Stimulated activated CD4-positive, alpha-beta T cell treated with anti-CD3 and anti-CD28 coated beads, Interleukin-4, amount 100 ng/mL, for 4 hours (primary cell): ENCODE measurements around the gene MYO7B.
A peak's percentile ranks its signal among the peaks of the same experiment; 100 is the strongest.

Source experiments
- DNase-seq, 2 experiments: peaks; one replicate each; pipeline ENCODE4 v3.0.0-alpha.2; 2020

MYO7B gene

DNA sequence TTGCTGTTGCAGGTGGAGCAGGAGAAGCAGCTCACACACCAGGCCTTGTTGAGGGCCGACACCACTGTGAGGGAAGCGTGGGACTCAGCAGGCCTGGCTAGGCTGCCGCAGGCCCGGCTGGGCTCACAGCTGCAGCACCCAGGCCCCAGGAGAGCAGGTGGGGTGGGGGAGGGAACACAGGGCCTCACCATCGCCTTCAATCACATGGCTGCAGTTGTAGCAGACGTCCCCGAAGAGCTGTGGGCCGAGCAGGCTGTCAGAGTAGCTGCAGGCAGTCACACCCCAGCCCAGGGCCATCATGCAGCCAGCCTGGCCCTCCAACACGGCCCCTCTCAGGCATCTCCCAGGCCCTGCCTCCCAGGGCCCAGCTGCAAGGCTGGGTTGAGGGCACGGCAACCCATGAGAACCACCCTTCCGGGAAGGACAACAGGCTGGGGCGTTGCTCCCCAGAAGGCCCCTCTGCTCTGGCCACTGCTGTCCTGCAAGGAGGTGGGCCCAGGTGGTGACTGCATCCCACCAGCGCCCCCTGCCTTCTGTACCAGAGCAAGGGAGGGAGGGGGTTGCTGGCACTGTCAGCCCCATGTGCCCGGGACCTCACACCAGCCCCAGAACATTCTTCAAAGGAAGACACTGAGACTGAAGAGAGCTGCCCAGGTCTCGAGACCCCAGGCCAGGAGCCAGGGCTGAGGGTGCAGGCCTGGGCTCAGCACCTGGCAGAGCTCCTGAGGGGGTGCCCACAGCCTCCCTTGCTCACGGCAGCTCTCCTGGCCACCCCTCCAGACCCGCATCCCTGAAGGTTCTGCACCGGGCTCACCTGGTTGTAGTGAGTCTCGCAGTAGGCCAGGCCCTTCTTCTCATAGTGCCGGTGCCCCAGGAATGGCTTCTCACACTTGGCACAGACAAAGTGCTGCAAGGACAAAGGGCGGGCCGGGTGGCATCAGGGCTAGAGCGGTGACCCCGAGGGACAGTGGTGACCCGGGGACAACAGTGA lies 104.9 kb downstream of the MYO7B start:
- no peak for DNase-seq

GRCh38 chr2:127641133-127641532 lies 105.7 kb downstream of the MYO7B start:
- no peak for DNase-seq

- peak; percentile 24 to 39 for DNase-seq
Observed at GRCh38 chr2:127641846-127642507, 106.5 kb downstream of the MYO7B start.

GRCh38 chr2:127642706-127643438 lies 107.4 kb downstream of the MYO7B start:
- DNase-seq: no peak

GRCh38 chr2:127643439-127644065 lies 108.1 kb downstream of the MYO7B start:
- no peak for DNase-seq

GRCh38 chr2:127644066-127645025 lies 108.9 kb downstream of the MYO7B start:
- DNase-seq: no peak

- no peak for DNase-seq
Observed at GRCh38 chr2:127645026-127645394, 109.5 kb downstream of the MYO7B start.

DNA sequence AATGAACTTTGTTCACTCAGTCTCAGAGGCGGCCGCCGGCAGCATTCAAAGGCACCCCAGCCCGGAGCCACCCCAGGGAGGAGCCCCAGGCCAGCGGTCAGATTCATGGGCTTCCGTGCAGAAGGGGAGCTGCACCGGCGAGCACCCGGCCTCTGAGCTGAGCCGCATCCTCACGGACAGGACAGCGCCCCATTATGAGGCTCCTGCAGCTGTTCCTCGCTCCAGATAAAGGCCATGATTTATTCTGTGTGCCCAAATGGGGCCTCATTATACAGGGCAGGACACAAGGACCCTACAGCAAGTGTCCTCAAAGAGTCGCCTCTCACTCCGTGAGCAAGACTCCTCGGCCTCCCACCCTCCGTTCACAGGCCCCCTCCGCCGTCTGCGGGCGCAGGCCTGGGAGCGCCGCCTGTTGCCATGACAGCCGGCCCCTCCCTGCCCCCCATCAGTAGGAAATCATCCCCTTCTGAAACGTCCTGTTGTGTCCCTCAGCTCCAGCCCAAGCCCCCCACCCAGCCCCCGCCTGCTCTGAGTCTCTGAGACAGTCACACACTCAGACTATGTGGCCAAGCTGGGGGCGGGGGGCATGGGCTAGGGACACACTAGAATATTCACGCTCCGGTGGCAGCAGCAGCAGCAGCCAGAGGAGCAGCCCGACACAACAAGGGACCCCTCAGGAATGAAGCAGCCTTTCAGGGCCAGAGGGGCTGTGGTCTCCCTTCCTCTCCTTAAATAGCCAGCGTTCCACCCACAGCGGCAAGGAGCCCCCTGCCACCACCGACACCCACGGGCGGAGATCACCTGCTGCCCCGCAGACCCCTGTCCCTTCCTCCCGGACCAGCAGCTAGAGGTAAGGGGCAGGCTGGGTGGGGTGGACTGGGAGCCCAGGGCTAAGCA lies 110.2 kb downstream of the MYO7B start, which contains the start of gene GPR17:
TSS of gene GPR17 (plus strand) at position 759 of the 897 bp plus-strand sequence. CDS start 4,583 bp downstream, outside the sequence.
- DNase-seq: no peak

DNA sequence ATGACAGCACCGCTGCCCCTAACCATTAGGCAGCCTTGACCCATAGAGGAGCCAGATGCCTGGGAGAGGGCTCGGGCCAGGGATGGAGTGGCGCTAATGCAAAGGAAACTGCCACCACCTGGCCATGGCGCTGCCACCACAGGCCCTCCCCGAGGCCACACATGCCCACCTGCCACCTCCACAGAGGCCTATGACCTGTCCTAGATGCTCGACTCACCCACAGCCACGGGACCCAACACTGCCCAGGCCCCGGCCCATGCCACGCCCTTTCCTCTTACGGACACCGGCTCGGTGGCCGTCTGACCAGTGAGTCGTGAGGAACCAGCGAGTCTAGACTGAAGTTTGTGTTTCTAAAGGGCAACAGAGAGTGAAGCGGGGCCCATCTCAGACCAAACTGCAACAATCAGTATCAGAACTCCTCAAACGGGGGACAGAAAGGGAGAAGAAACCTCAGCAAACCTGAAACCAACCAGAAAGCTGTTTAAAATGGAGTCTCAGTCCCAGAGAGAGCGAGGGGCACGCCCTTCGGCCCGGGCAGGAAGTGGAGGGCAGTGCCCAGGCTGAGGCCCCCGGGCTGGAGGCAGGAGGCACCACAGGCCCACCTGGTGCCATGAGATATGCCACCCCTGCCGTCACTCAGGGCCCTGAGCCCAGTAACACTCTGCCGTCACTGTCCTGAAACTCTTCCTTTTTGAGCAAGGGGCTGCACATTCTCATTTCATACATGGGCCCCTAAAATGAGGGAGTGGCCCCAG lies 111.2 kb downstream of the MYO7B start:
- no peak for DNase-seq

- no peak for DNase-seq
Observed at GRCh38 chr2:127647242-127648190, 112.0 kb downstream of the MYO7B start.

DNA sequence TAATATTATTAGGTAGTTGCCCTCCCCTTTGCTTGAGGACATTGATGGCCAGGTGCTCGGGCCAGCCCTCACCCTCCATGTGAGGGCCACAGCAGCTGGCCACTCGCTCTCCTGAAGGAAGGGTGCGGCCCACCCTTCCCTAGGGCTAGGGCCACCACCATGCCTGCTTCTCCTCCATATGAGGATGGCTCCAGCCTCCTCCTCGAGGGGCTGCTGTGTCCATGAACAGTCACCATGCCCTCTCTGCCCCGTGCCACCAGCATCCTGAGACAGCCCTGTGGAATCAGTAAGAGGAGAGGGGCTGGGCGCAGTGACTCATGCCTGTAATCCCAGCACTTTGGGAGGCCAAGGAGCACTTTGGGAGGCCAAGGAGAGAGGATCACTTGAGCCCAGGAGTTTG lies 112.8 kb downstream of the MYO7B start:
- DNase-seq: no peak

GRCh38 chr2:127649100-127649611 lies 113.7 kb downstream of the MYO7B start:
- DNase-seq: no peak

DNA sequence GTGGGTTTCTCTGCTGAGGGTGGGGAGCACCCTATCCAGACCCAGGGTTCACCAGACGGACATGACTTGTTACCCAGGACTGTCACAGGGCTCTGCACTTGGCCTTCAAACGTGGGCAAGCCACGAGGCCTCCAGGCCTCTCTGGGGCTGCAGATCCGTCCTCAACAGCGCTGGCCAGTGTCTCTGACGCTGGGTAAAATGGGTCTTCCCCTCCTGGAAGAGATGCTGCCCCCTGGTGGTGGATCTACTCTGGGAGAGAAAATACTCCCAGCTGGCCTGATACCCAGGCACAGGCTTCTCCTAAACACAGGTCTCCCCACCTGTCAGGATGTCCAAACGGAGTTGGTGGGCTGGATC lies 114.2 kb downstream of the MYO7B start:
- peak; percentile 71 to 80 for DNase-seq

DNA sequence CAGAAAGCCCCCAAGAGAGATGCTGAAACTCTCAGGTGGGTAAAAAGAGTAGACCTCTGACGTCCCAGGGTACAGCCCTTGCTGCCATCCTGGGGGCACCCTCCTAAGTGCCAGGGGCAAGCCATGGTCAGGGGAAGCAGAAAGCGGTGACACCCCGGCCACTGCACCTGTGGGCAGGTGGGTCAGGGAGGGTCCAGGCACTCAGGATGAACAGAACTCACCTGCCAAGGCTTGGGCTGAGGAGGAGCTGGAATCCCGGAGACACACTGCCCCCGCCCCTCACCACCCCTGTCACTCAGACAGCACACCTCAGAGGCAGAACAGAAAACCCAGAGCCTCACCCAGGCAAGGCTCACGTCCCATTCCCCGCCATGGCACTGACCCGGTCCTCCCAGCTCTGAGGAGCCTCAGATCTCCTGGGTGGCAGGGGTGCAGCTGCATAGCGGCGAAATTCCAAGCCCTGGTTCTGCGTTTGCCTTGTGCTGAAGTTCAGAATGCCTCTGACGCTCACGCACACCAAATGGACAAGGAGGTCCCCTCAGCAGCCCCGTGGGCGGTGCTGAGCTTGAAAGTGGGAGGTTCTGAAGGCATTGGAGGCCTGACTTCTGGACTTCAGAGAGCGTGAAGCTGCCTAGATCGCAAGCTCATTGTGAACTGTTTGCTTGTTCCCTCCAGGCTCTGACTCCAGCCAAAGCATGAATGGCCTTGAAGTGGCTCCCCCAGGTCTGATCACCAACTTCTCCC lies 114.7 kb downstream of the MYO7B start:
- no peak for DNase-seq

- no peak for DNase-seq
Observed at GRCh38 chr2:127650785-127651380, 115.4 kb downstream of the MYO7B start.

GRCh38 chr2:127651381-127651809 lies 115.9 kb downstream of the MYO7B start:
- DNase-seq: no peak

- no peak for DNase-seq
Observed at GRCh38 chr2:127651971-127652550, 116.6 kb downstream of the MYO7B start.
